Measurements from ENCODE around the gene NEUROD6. TPM values are rescaled to one million over a fixed set of nuclear protein-coding genes. Genes with fewer than 3 reads are reported as not detected.

The NEUROD6 gene
- total RNA-seq, 2 donors from 2014 or later, result not detected

GRCh38 chr7:31299336-31299735, 41.2 kb downstream of the NEUROD6 start:
- no peaks in the 10 kb centered on the region for H3K36me3 ChIP-seq
- H3K27me3 ChIP-seq (replicated peaks; ENCODE audit: insufficient read depth), result no peaks in the 10 kb centered on the region
- no peaks in the 10 kb centered on the region for H3K4me1 ChIP-seq (replicated peaks)
- WGBS, result 60% methylated on average over 1 of the region's 1 CpG
- intact Hi-C loops (cut with DNase I), result no loop called here
- TF ChIP-seq POLR2A (IDR thresholded peaks at IDR 0.05), result no peak
- TF ChIP-seq POLR2AphosphoS5 (IDR thresholded peaks at IDR 0.05), result no peak
- TF ChIP-seq CTCF (IDR thresholded peaks at IDR 0.05), result no peak
- no peak overlapping the region for H3K27ac ChIP-seq
- H3K4me3 ChIP-seq, result no peak overlapping the region
- no peaks in the 10 kb centered on the region for H3K9me3 ChIP-seq
- no peak for DNase-seq (ENCODE audit: low spot score)

- WGBS, result 93% methylated on average over 2 of the region's 2 CpGs
- Histone ChIP-seq H3K27me3 (replicated peaks; ENCODE audit: insufficient read depth) (no peaks in the 10 kb centered on the region), H3K36me3 (no peaks in the 10 kb centered on the region), H3K4me1 (replicated peaks) (no peaks in the 10 kb centered on the region), H3K9me3 (no peaks in the 10 kb centered on the region), H3K27ac (no peak overlapping the region), H3K4me3 (no peak overlapping the region)
- TF ChIP-seq CTCF (IDR thresholded peaks at IDR 0.05) (no peak), POLR2A (IDR thresholded peaks at IDR 0.05) (no peak), POLR2AphosphoS5 (IDR thresholded peaks at IDR 0.05) (no peak)
- DNase-seq (ENCODE audit: low spot score), result no peak
- intact Hi-C loops (cut with DNase I), result no loop called here
These were observed 49.9 kb downstream of the NEUROD6 start for GRCh38 chr7:31290601-31291000.

Small RNA genes within 50 kb of the gene (small RNA-seq; reads per million reads assigned to genes)
- 0 reads per million in 2 donors for gene AC006380.1

Other genes starting within 250 kb of the NEUROD6 start
- under 1 TPM in 1 of 2 donors, not detected in 1; 0.17 TPM for gene ITPRID1, start 173.4 kb upstream of the NEUROD6 start, total RNA-seq